Stimulated activated memory B cell treated with anti-CD40 and anti-IgM and Interleukin-4, amounts not matched to agents 10 μg/mL and 1 μg/mL and 100 μg/mL, for 72 hours (primary cell): Measurements from ENCODE around the gene GATA5.
"Not testable (repeated sequence)": the region's sequence is repeated elsewhere in the genome, so short reads cannot be mapped to it uniquely, and the experiment has no call there.

Experiments
- ATAC-seq: fragments of 150-1000 bp; cut with Tn5 transposase; 2 replicates; pipeline ENCODE4 v1.10.0; 2021
- H3K27ac Mint-ChIP-seq: one replicate; pipeline ENCODE4 v1.8.0; 2022; ENCODE audit warnings: mild to moderate bottlenecking, mixed read lengths
- H3K27me3 Mint-ChIP-seq: one replicate; pipeline ENCODE4 v1.8.0; 2022; ENCODE audit warnings: mixed read lengths
- H3K36me3 Mint-ChIP-seq: one replicate; pipeline ENCODE4 v1.8.0; 2022; ENCODE audit warnings: mixed read lengths
- H3K4me1 Mint-ChIP-seq: one replicate; pipeline ENCODE4 v1.8.0; 2022; ENCODE audit warnings: mixed read lengths
- H3K4me3 Mint-ChIP-seq: one replicate; pipeline ENCODE4 v1.8.0; 2022; ENCODE audit warnings: mild to moderate bottlenecking, moderate library complexity, mixed read lengths
- H3K9me3 Mint-ChIP-seq: one replicate; pipeline ENCODE4 v1.8.0; 2022; ENCODE audit warnings: mixed read lengths

Gene GATA5

GRCh38 chr20:62496568-62497218, 20.9 kb upstream of the GATA5 start:
- Mint-ChIP-seq H3K9me3 (no peaks in the 10 kb centered on the region), H3K27me3 (peaks cover 30% of the 10 kb centered on the region), H3K27ac (no peak overlapping the region), H3K4me1 (peaks cover 40% of the 10 kb centered on the region), H3K36me3 (no peaks in the 10 kb centered on the region), H3K4me3 (peak overlapping the region; percentile 13)
- no peak for ATAC-seq

GRCh38 chr20:62495749-62496567, 20.2 kb upstream of the GATA5 start:
- Mint-ChIP-seq H3K36me3 (no peaks in the 10 kb centered on the region), H3K9me3 (no peaks in the 10 kb centered on the region), H3K27me3 (peaks cover 36% of the 10 kb centered on the region), H3K4me3 (no peak overlapping the region), H3K4me1 (peaks cover 32% of the 10 kb centered on the region), H3K27ac (no peak overlapping the region)
- no peak for ATAC-seq

DNA sequence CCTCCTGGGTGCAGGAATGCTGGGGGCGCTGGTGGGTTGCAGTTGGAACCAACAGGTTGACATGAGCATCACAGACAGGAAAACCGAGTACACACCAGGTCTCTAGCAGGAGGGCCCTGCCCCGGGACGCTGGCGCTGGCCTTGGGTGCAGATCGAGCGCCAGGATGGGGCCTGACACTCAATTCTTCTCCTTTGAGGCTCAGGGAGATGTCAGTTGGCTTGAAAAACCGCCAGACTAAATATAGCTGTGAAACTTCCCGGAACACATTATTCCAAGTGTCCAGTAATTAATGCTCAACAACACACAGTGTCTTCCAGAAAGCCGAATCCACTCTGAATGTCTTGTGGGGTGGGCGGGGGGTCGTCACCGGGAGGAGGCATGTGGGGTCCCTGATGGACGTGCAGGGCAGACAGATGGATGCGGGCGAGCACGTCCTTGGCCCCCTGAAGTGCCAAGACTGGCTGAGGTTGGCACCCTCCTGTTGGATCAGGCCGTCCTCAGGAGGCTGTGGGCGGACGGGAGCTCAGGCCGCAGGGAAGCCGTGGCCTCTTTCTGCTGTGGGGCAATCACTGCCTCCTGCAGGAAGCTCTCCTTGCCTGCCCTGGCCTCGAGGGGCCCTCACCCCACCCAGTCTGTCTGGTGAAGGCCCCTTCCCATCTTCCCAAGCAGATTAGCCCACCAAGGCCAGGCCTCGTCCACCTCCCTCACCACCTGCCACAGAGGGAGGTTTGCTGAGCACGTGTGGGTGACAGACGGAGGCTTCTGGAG, 19.4 kb upstream of the GATA5 start:
- Mint-ChIP-seq H3K27me3 (peaks cover 41% of the 10 kb centered on the region), H3K9me3 (no peaks in the 10 kb centered on the region), H3K27ac (no peak overlapping the region), H3K4me1 (peaks cover 24% of the 10 kb centered on the region), H3K4me3 (no peak overlapping the region), H3K36me3 (no peaks in the 10 kb centered on the region)
- no peak for ATAC-seq

DNA sequence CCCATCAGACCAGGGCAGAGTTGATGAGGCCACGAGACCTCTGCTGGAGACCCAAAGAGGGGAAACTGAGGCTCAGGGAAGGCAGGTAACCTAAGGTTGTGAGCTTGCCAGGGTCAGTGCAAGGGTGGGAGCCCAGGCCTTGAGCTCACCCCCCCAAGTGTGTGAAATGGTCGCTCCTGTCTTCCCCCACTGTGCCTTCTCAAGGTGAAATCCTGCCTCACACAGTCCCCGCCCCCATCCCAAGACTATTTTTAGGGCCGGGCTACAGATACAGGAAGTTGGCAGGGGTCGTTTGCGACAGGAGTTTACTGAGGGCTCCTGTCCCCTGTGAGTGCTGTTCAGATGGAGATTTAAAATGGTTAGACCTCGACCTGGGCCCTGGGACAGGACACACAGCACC, 18.7 kb upstream of the GATA5 start:
- no peaks in the 10 kb centered on the region for H3K9me3 Mint-ChIP-seq
- no peak overlapping the region for H3K4me3 Mint-ChIP-seq
- H3K36me3 Mint-ChIP-seq: no peaks in the 10 kb centered on the region
- peaks cover 47% of the 10 kb centered on the region for H3K27me3 Mint-ChIP-seq
- no peak for ATAC-seq
- no peak overlapping the region for H3K27ac Mint-ChIP-seq
- H3K4me1 Mint-ChIP-seq: peaks cover 23% of the 10 kb centered on the region

DNA sequence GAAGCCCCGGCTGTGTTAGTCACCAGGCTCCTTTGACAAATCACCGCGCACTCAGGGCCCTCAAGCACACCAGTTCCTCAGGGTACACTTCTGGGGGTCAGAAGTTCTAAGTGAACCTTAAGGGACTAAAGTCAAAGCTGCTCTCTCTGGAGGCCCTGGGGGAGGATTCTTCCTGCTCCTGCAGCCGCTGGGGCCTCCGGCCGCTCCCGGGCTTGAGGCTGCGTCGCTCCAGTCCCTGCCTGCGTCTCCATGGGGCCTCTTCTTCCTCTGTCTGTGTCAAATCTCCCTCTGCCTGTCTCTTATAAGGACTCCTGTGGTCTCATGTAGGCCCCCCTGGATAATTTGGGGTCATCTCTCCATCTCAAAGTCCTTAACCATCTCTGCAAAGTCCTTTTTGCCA, 18.1 kb upstream of the GATA5 start:
- no peak overlapping the region for H3K4me3 Mint-ChIP-seq

DNA sequence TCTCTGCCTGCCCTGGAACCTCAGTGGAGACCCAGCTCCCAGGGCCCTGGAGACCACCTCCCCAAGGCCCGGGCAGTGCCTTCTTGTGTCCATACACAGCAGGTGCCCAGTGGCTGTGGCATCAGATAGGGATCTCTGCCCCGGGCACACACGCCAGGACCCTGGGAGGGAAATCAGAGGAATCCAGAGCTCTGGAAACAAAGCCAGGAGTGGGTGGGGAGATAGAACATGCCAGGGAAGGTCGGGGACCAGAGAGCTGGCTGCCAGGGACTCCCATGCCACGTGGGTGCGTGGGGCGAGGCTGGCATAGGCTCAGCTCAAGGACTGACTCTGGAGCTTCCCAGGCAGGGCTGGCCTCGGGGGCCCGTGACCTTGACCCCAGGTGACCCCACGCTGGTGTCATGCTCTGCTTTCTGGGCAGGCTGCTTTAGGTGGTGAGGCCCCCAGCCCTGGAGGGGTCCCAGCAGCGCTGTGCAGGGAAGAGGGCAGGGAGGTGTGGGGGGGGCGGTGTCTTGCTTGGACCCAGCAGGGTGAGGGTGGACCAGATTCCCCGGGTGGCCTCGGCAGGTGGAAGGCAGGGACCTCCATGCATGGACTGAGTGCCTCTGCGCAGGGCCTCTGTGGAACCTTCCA, 17.6 kb upstream of the GATA5 start:
- peak; percentile 22 for ATAC-seq
- H3K9me3 Mint-ChIP-seq: no peaks in the 10 kb centered on the region
- peaks cover 58% of the 10 kb centered on the region for H3K27me3 Mint-ChIP-seq
- no peak overlapping the region for H3K27ac Mint-ChIP-seq
- H3K4me1 Mint-ChIP-seq: peaks cover 25% of the 10 kb centered on the region
- no peak overlapping the region for H3K4me3 Mint-ChIP-seq
- no peaks in the 10 kb centered on the region for H3K36me3 Mint-ChIP-seq

More for the DNA sequence above, 18.1 kb upstream of the GATA5 start:
- Mint-ChIP-seq H3K36me3 (no peaks in the 10 kb centered on the region), H3K27ac (no peak overlapping the region), H3K27me3 (peaks cover 53% of the 10 kb centered on the region), H3K4me1 (peaks cover 25% of the 10 kb centered on the region), H3K9me3 (no peaks in the 10 kb centered on the region)
- no peak for ATAC-seq

- H3K9me3 Mint-ChIP-seq: no peaks in the 10 kb centered on the region
- H3K27me3 Mint-ChIP-seq: peaks cover 65% of the 10 kb centered on the region
- no peak for ATAC-seq
- H3K36me3 Mint-ChIP-seq: no peaks in the 10 kb centered on the region
- H3K4me3 Mint-ChIP-seq: no peak overlapping the region
- no peak overlapping the region for H3K27ac Mint-ChIP-seq
- peaks cover 25% of the 10 kb centered on the region for H3K4me1 Mint-ChIP-seq
Observed at GRCh38 chr20:62492711-62493110, 16.9 kb upstream of the GATA5 start.

DNA sequence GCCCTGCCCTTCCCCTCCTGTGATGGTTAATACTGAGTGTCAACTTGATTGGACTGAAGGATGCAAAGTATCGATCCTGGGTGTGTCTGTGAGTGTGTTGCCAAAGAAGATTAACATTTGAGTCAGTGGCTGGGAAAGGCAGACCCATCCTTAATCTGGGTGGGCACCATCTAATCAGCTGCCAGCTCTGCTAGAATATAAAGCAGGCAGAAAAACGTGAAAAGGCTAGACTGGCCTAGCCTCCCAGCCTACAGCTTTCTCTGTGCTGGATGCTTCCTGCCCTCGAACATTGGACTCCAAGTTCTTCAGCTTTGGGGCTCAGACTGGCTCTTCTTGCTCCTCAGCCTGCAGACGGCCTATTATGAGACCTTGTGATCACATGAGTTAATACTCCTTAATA, 15.0 kb upstream of the GATA5 start:
- H3K36me3 Mint-ChIP-seq: not testable (repeated sequence)

GRCh38 chr20:62489932-62490263, 14.1 kb upstream of the GATA5 start:
- H3K36me3 Mint-ChIP-seq: no peaks in the 10 kb centered on the region
- H3K4me3 Mint-ChIP-seq: no peak overlapping the region
- ATAC-seq: no peak
- peaks cover 80% of the 10 kb centered on the region for H3K27me3 Mint-ChIP-seq
- no peaks in the 10 kb centered on the region for H3K9me3 Mint-ChIP-seq
- peaks cover 14% of the 10 kb centered on the region for H3K4me1 Mint-ChIP-seq
- no peak overlapping the region for H3K27ac Mint-ChIP-seq

More for the DNA sequence above, 15.0 kb upstream of the GATA5 start:
- Mint-ChIP-seq H3K4me1 (peaks cover 15% of the 10 kb centered on the region), H3K27me3 (peaks cover 72% of the 10 kb centered on the region)
- H3K27ac Mint-ChIP-seq, H3K9me3 Mint-ChIP-seq, H3K4me3 Mint-ChIP-seq, ATAC-seq: not testable (repeated sequence)

GRCh38 chr20:62489186-62489931, 13.6 kb upstream of the GATA5 start:
- H3K4me1 Mint-ChIP-seq: peaks cover 9% of the 10 kb centered on the region
- H3K27ac Mint-ChIP-seq: no peak overlapping the region
- no peaks in the 10 kb centered on the region for H3K36me3 Mint-ChIP-seq
- no peak overlapping the region for H3K4me3 Mint-ChIP-seq
- H3K27me3 Mint-ChIP-seq: peaks cover 86% of the 10 kb centered on the region
- no peaks in the 10 kb centered on the region for H3K9me3 Mint-ChIP-seq
- no peak for ATAC-seq

GRCh38 chr20:62488470-62488869, 12.7 kb upstream of the GATA5 start:
- Mint-ChIP-seq H3K27me3 (peaks cover 95% of the 10 kb centered on the region), H3K27ac (no peak overlapping the region), H3K4me1 (peaks cover 6% of the 10 kb centered on the region), H3K9me3 (no peaks in the 10 kb centered on the region), H3K36me3 (no peaks in the 10 kb centered on the region), H3K4me3 (no peak overlapping the region)
- ATAC-seq: no peak

DNA sequence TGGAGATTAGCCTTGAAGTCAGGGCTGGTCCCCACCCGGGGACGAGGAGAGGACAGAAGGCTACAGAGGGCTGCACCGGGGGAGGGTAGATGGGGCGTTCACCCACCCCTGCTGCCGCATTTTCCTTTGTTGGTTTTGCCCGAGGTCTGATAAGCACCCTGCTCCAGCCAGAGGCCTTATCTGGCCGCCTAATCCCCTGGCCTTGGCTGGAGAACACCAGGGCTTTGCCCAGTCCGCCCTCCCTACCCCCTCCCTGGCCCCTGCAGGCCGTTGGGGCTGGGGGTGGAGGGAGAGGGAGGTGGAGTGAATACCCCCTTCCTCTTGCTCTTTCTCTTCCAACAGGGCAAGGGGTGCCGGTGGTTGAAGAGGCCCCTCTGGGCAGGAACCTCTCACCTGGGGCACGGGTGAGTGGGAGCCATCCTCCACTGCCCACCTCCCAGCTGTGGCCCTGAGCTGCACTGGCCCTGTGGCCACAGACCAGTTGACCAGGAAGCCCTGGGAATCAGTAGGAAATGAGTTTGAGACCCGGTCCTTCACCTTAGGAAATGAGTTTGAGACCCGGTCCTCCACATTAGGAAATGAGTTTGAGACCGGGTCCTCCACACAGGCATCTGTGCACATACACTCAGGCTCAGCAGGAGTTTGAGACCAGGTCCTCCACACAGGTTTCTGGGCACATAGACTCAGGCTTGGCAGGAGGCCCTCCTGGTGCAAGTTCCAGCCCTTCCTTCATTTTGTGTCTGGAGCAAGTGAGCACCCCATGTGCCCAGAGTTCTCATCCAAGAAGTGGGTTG, 12.0 kb upstream of the GATA5 start:
- ATAC-seq: no peak
- peaks cover 95% of the 10 kb centered on the region for H3K27me3 Mint-ChIP-seq
- peaks cover 12% of the 10 kb centered on the region for H3K4me1 Mint-ChIP-seq
- H3K9me3 Mint-ChIP-seq: no peaks in the 10 kb centered on the region
- H3K4me3 Mint-ChIP-seq: no peak overlapping the region
- no peak overlapping the region for H3K27ac Mint-ChIP-seq
- no peaks in the 10 kb centered on the region for H3K36me3 Mint-ChIP-seq

DNA sequence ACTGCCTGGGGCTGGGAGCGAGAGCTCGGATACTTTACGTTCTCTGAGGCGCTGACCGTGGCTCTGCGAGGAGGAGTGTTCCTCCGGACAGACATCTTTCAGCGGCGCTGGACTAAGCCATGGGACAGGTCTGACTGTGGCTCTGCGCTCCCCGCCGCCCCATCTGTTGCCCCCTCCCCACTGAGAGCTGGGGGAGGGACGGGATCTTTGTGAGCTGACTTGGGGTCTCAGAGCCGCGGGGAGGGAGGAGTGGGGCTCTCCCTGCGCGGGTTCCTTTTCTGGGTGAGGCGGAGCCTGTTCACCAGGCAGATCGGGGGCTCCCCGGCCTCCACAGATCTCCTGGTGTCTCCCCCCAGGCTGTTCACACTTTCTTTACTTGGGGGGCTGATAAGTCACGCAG, 11.3 kb upstream of the GATA5 start:
- H3K9me3 Mint-ChIP-seq: no peaks in the 10 kb centered on the region
- no peak overlapping the region for H3K4me3 Mint-ChIP-seq
- peaks cover 95% of the 10 kb centered on the region for H3K27me3 Mint-ChIP-seq
- no peaks in the 10 kb centered on the region for H3K36me3 Mint-ChIP-seq
- no peak for ATAC-seq
- peaks cover 18% of the 10 kb centered on the region for H3K4me1 Mint-ChIP-seq
- H3K27ac Mint-ChIP-seq: no peak overlapping the region

DNA sequence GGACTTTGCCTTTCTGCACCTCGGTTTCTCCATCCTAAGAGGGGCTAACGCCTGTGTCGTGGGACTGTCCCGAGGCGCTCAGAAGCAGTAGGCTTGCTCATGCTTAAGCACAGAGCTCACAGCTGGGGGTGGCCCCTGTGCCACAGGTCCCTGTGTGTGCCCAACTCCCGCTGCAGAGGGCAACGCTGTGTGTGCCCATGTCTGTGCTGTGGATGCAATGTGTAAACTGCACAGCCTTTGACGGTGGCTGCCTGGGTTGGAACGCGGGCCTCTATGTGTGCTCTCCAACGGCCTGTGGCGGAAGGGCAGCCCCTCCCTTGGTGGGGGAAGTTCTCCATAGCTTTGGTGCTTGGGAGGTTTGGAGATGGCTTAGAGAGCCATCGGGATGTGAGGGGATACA, 10.7 kb upstream of the GATA5 start:
- no peak for ATAC-seq
- no peak overlapping the region for H3K4me3 Mint-ChIP-seq
- no peaks in the 10 kb centered on the region for H3K9me3 Mint-ChIP-seq
- H3K27ac Mint-ChIP-seq: no peak overlapping the region
- H3K4me1 Mint-ChIP-seq: peaks cover 19% of the 10 kb centered on the region
- no peaks in the 10 kb centered on the region for H3K36me3 Mint-ChIP-seq
- H3K27me3 Mint-ChIP-seq: peaks cover 94% of the 10 kb centered on the region
